Skin of body (tissue), 2 donors: ENCODE measurements around the gene MAN1C1. TPM values are rescaled to one million over a fixed set of nuclear protein-coding genes. Genes with fewer than 3 reads are reported as not detected.

Experiments used
- DNase-seq: peaks from one replicate; lab custom pipeline; 2025; lab: John Stamatoyannopoulos, UW
- total RNA-seq: library from RNA; depleted of rRNA; stranded (reverse); fragments of >200 nt; gene quantifications from one replicate; pipeline ENCODE4 v1.2.3, GENCODE V29; 2014

Gene MAN1C1
- total RNA-seq, 1 donor from 2014 or later = 7.9 TPM

GRCh38 chr1:25799935-25800702 is 183.5 kb downstream of the MAN1C1 start, which contains the start of gene SELENON:
Gene SELENON (plus strand): TSS chr1:25800193. CDS start chr1:25800231, 38 bp downstream.
- DNase-seq = peak; percentile 39

- no peak for DNase-seq
Measured at GRCh38 chr1:25800703-25801377, 184.2 kb downstream of the MAN1C1 start.

GRCh38 chr1:25802915-25803314 is 186.3 kb downstream of the MAN1C1 start:
- no peak for DNase-seq

DNA sequence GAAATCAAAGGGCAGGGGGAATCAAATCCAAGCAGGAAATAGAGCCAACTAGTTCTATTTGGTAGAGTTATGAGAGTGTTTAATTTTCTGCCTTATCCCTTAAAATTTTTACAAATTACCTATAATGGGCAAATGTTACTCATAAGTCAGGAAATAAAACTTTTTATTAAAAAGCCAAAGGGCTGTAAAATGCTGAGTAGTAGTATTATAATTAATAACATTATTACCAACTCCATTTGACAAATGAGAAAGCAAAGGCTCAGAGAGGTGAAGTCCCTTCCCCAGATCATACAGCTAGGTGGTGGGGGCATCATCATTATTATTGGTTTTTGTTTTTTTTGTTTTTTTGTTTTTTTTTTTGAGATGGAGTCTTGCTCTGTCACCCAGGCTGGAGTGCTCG is 186.8 kb downstream of the MAN1C1 start:
- DNase-seq = no peak

GRCh38 chr1:25804244-25804963 is 187.8 kb downstream of the MAN1C1 start:
- no peak for DNase-seq

GRCh38 chr1:25804964-25805862 is 188.6 kb downstream of the MAN1C1 start:
- DNase-seq = no peak

DNA sequence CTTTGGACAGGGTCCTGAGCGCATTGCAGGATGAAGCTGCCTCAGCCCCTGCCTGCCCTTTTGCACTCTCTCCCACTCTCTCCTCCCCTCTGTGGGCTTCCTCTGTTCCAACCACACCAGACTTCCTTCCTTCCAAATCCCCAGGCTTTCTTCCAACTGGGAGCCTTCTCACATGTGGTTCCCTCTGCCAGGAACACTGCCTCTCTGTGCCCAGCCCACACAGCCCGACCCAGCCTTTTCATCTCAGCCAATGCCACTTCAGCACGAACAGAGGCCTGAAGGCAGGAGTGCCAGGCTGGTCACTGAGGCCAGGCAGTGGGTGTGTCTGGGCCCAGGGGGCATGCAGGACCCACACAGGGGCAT is 189.3 kb downstream of the MAN1C1 start:
- DNase-seq = no peak

DNA sequence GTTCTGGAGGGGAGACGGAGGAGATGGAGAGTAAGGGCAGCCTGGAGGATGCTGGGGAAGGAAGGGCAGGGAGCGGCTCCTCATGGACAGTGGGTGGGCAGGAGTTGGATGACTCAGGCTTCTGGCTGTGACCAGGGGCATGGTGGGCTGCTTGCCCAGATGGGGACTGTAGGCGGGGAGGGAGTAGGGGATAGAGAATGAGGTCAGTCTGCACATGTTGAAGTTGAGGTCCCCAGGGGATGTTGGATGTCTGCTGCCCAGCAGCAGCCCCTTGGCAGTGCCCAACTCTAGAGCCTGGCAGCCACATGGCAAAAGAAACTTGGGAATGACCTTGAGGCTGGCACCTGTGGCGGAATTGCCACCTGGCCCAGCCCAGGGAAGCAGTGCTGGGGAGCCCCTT is 189.8 kb downstream of the MAN1C1 start:
- DNase-seq = no peak

- no peak for DNase-seq
Measured at GRCh38 chr1:25807480-25808390, 191.1 kb downstream of the MAN1C1 start.

GRCh38 chr1:25808481-25809244 is 192.1 kb downstream of the MAN1C1 start:
- DNase-seq = no peak

GRCh38 chr1:25809283-25809926 is 192.8 kb downstream of the MAN1C1 start:
- DNase-seq = no peak

DNA sequence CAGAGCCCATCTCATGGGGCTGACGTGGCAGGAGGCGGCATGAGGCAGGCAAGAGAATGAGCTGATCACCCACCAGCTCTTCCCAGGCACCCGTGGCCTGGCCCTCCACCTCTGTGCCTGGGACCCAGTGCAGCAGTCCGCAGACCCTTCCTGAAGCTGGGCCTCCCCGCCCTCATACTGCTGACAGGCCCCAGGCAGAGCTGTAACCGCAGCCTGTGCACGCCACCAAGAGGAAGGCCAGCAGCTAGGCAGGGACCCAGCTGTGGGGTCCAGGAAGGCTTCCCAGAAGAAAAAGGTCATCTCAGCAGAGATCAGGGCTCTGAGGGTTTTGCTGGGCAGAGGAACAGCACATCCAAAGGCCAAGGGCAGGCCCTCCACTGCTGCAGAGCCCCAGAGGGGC is 193.3 kb downstream of the MAN1C1 start:
- no peak for DNase-seq

- DNase-seq = peak; percentile 24
Measured at GRCh38 chr1:25810341-25811299, 194.0 kb downstream of the MAN1C1 start.

- no peak for DNase-seq
Measured at GRCh38 chr1:25811384-25812082, 194.9 kb downstream of the MAN1C1 start.

DNA sequence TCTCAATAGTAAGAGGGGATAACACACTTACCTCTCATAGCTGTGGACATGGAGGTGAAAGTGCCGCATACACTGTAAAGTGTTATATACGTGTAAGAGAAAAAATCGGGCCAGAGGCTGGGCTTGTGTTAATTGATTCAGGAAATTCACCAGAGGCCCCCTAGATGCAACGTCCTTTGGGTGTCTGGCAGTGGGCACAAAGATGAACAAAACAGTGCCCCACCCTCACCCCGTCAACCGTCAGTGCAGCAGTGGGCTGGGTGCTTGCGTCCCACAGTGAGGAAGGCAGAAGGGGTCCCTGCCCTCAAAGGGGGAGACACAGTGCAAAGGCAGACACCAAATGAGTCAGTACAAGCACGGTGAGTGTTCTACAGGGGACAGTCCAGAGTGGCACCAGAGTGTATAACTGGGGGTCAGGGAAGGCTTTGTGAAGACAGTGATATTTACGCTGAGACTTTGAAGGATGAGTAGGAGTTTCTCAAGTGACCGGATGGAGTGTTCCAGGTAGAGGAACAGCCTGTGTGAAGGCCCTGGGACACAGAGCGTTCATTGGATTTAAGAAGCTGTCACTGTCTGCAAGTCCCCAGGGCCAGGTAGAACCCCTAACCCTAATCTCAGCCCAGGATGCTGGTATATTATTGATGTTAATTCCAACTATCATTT is 196.6 kb downstream of the MAN1C1 start:
- no peak for DNase-seq

DNA sequence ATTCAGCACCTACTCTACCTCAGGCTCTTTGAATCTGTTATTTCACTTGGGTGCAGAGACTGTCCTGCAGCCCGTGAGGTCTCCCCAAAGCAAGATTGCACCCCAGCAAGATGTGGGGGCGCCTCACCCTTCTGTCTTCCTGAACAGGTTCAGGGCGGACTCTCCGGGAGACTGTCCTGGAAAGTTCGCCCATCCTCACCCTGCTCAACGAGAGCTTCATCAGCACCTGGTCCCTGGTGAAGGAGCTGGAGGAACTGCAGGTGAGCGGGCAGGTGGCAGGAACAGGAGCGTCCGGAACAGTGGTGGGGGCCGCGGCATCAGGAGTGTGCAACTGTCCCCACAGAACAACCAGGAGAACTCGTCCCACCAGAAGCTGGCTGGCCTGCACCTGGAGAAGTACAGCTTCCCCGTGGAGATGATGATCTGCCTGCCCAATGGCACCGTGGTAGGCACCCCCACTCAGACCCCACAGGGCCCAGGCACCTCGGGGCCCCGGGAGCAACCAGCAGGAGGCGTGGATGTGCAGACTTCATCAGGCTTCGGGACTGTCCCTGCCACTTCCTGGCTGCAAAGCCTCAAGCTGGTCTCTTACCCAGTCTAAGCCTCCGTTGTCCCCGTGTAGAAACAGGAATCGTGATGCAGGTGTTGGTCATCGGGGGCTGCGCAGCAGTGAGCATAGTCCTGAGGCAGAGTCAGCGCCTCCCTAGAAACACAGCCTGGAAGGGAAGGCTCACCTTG is 197.3 kb downstream of the MAN1C1 start:
- no peak for DNase-seq
